K562 (cell line): Measurements from ENCODE around the gene WWOX. TPM values are rescaled to one million over a fixed set of nuclear protein-coding genes. Genes with fewer than 3 reads are reported as not detected.

Experiments used
- ATAC-seq: fragments of 200-7000 bp; cut with Tn5 transposase; 3 replicates; pipeline ENCODE4 v1.9.1; 2020; ENCODE audit warnings: moderate library complexity
- BruUV-seq: library from RNA; stranded (reverse); fragments of 400-500 nt; replicated peaks from 2 replicates; lab custom pipeline; 2021; lab: Mats Ljungman, UMichigan
- CTCF ChIA-PET: fragments of 300-600 bp; formaldehyde crosslinking; extraction: SDS; loops from one replicate; lab custom pipeline; 2021; ENCODE audit warnings: low intra/inter-chr PET ratio; lab: Yijun Ruan, JAX
- POLR2A ChIA-PET: fragments of 300-600, 350-650 bp; sonication (Branson Sonifier 250); formaldehyde crosslinking; extraction: SDS; loops from one replicate; lab custom pipeline; 2021; ENCODE audit warnings: antibody characterized with exemption, inconsistent platforms; lab: Yijun Ruan, JAX
- DNase-seq, 4 experiments: peaks; one replicate each; pipeline versions ENCODE4 v3.0.0 to v3.0.0-alpha.2; 2011 to 2018; ENCODE audit warnings: low spot score in 3 of 4, mixed read lengths in 3 of 4; ENCODE audit errors: extremely low read depth in 1 of 4
- FAIRE-seq: peaks from 2 replicates; lab custom pipeline; 2011; peaks lifted over from hg19 to GRCh38; lab: Jason Lieb, UNC
- H2AFZ ChIP-seq: 2 replicates; pipeline ENCODE4 v1.6.0; 2011; ENCODE audit warnings: low read depth, low read length, control low read depth, inconsistent platforms
- H3K27ac ChIP-seq: fragments of 200-600 bp; 3 replicates; pipeline ENCODE4 v1.8.0; 2011; ENCODE audit warnings: low read depth, mild to moderate bottlenecking, control low read depth, inconsistent platforms, low read length, moderate library complexity, mixed read lengths; ENCODE audit errors: extremely low read depth
- H3K27me3 ChIP-seq, 2 experiments: fragments of 300-600 bp in 1 of 2; 2 replicates in 1 of 2; 3 replicates in 1 of 2; pipeline versions ENCODE4 v1.6.0 to v1.8.0; 2011; ENCODE audit warnings: inconsistent platforms in 2 of 2, low read length in 2 of 2, mild to moderate bottlenecking in 1 of 2, mixed read lengths in 1 of 2, moderate library complexity in 1 of 2; ENCODE audit not compliant: control insufficient read depth in 2 of 2, insufficient read depth in 2 of 2
- H3K36me3 ChIP-seq: fragments of 300-600 bp; 3 replicates; pipeline ENCODE4 v1.8.0; 2011; ENCODE audit warnings: mild to moderate bottlenecking, low read length, inconsistent platforms; ENCODE audit not compliant: control insufficient read depth, insufficient read depth
- H3K4me1 ChIP-seq, 2 experiments: fragments of 200-600 bp in 1 of 2; replicated peaks in 1 of 2; 2 replicates in 1 of 2; 3 replicates in 1 of 2; pipeline versions ENCODE4 v1.5.1 to v1.8.0; 2011; ENCODE audit warnings: inconsistent platforms in 2 of 2, low read length in 2 of 2, mild to moderate bottlenecking in 1 of 2, mixed read lengths in 1 of 2, moderate library complexity in 1 of 2; ENCODE audit not compliant: control insufficient read depth in 2 of 2, insufficient read depth in 2 of 2
- H3K4me2 ChIP-seq: 2 replicates; pipeline ENCODE4 v1.6.1; 2011; ENCODE audit warnings: low read length, control low read depth, inconsistent platforms, mixed read lengths; ENCODE audit not compliant: insufficient read depth
- H3K4me3 ChIP-seq: fragments of 200-600 bp; sonication (generic), shearing (Covaris generic); 2 replicates; pipeline ENCODE4 v1.5.1; 2016; ENCODE audit warnings: control low read depth, inconsistent platforms
- H3K79me2 ChIP-seq: fragments of 200-600 bp; 3 replicates; pipeline ENCODE4 v1.8.0; 2011; ENCODE audit warnings: low read length, inconsistent platforms; ENCODE audit not compliant: control insufficient read depth, insufficient read depth
- H3K9ac ChIP-seq, 2 experiments: 2 replicates each; pipeline versions ENCODE4 v1.6.0 to v1.6.1; 2011; ENCODE audit warnings: low read depth in 2 of 2, low read length in 2 of 2, control low read depth in 1 of 2, inconsistent platforms in 1 of 2, mild to moderate bottlenecking in 1 of 2, mixed read lengths in 1 of 2; ENCODE audit not compliant: insufficient read depth in 1 of 2
- H3K9me1 ChIP-seq: one replicate; pipeline ENCODE4 v1.6.0; 2011; ENCODE audit warnings: inconsistent platforms, mild to moderate bottlenecking, low read length, moderate library complexity; ENCODE audit not compliant: control insufficient read depth, insufficient read depth
- H3K9me3 ChIP-seq: replicated peaks from 2 replicates; pipeline ENCODE4 v1.5.1; 2011; ENCODE audit warnings: low read depth, low read length, inconsistent platforms; ENCODE audit not compliant: control insufficient read depth, insufficient read depth
- H4K20me1 ChIP-seq: replicated peaks from 2 replicates; pipeline ENCODE4 v1.6.1; 2011; ENCODE audit warnings: low read length, inconsistent platforms, mixed read lengths; ENCODE audit not compliant: control insufficient read depth, insufficient read depth
- ADNP ChIP-seq: fragments of 200-800 bp; sonication (Bioruptor generic); IDR thresholded peaks from 2 replicates; pipeline ENCODE4 v1.6.1; 2016; ENCODE audit warnings: missing genetic modification characterization, missing compliant biosample characterization
- EP300 ChIP-seq: IDR thresholded peaks from 2 replicates; pipeline ENCODE4 v1.6.1; 2012; ENCODE audit warnings: low read length, improper control_type of control experiment
- SIN3B ChIP-seq: fragments of 450-650 bp; IDR thresholded peaks from 2 replicates; pipeline ENCODE4 v1.6.1; 2017; ENCODE audit warnings: low read depth, mild to moderate bottlenecking, moderate library complexity
- SMARCE1 ChIP-seq: fragments of 450-650 bp; IDR thresholded peaks from 2 replicates; pipeline ENCODE4 v1.7.1; 2016; ENCODE audit warnings: mild to moderate bottlenecking
- ZBED1 ChIP-seq: IDR thresholded peaks from 2 replicates; pipeline ENCODE4 v1.6.1; 2014
- ZKSCAN1 ChIP-seq: fragments of 150-350 bp; IDR thresholded peaks from 2 replicates; pipeline ENCODE4 v1.6.1; 2016; ENCODE audit warnings: low read depth, low read length
- ZNF3 ChIP-seq: fragments of 250-450 bp; sonication (Bioruptor Pico); IDR thresholded peaks from 2 replicates; pipeline ENCODE4 v1.5.0; 2021; ENCODE audit warnings: mild to moderate bottlenecking, moderate library complexity
- WGBS: fragments of 100-300 bp; shearing (Covaris generic); methylation state at CpG from one replicate; pipeline ENCODE4 v1.1.6; 2016; ENCODE audit warnings: low coverage, mixed read lengths; ENCODE audit not compliant: insufficient coverage; ENCODE audit errors: missing lambda C conversion rate; 5-methylcytosine and 5-hydroxymethylcytosine counted together
- in situ Hi-C: fragments of 300-500 bp; cut with MboI; formaldehyde crosslinking; loops from 4 replicates; pipeline ENCODE4 v1.15.0; 2018; ENCODE audit warnings: inconsistent platforms, mixed read lengths
- intact Hi-C: fragments of 100-400 bp; cut with micrococcal nuclease; formaldehyde crosslinking; loops from 2 replicates; pipeline ENCODE4 v1.14.2; 2022
- polyA plus RNA-seq, 8 experiments: library from polyadenylated mRNA; depleted of rRNA in 4 of 8; stranded (reverse) in 5 of 8; unstranded in 3 of 8; fragments of >200 nt; fragmentation: Nextera tagmentation in 2 of 8; fragmentation: Illumina TruSeq in 1 of 8; extraction: Ambion mirVana in 2 of 8; extraction: Trizol in 1 of 8; gene quantifications; 2 replicates each; pipeline versions ENCODE4 v1.2.1 to v1.2.3, GENCODE V29; 2011 to 2014; ENCODE audit warnings: inconsistent platforms in 1 of 8, missing spikeins in 1 of 8
- total RNA-seq, 7 experiments: library from RNA; depleted of rRNA in 6 of 7; stranded (reverse); fragments of >200 nt in 6 of 7; fragmentation: Illumina TruSeq in 2 of 7; extraction: Trizol in 2 of 7; gene quantifications; 2 replicates each; pipeline versions ENCODE4 v1.2.1 to v1.2.3, GENCODE V29; 2011 to 2021; ENCODE audit warnings: low replicate concordance in 1 of 7
- TF ChIP-seq, protein P1 (sequence below): fragments of 250-450 bp; sonication (Bioruptor Pico); IDR thresholded peaks from 2 replicates; pipeline ENCODE4 v1.4.0; 2020; ENCODE audit warnings: mild to moderate bottlenecking, moderate library complexity
- TF ChIP-seq, protein P2 (sequence below): fragments of 450-650 bp; IDR thresholded peaks from 2 replicates; pipeline ENCODE4 v1.6.1; 2016; ENCODE audit warnings: mild to moderate bottlenecking, moderate library complexity
- TF ChIP-seq, protein P3 (sequence below), 2 experiments: fragments of 450-650 bp in 1 of 2; sonication (generic) in 1 of 2; formaldehyde crosslinking in 1 of 2; IDR thresholded peaks in 1 of 2; conservative IDR thresholded peaks in 1 of 2; 2 replicates each; pipeline versions ENCODE4 v1.6.1 to v1.8.1; 2016 to 2023; ENCODE audit warnings: mild to moderate bottlenecking in 2 of 2, moderate library complexity in 2 of 2, inconsistent platforms in 1 of 2, missing genetic modification reagents in 1 of 2

WWOX gene
- total and polyA plus RNA-seq, 9 of the 15 experiments (the other 6 are each of a cell fraction or from before 2014, with no cell fraction given) = 1.6 to 22.7 (median 8.1) TPM

DNA sequence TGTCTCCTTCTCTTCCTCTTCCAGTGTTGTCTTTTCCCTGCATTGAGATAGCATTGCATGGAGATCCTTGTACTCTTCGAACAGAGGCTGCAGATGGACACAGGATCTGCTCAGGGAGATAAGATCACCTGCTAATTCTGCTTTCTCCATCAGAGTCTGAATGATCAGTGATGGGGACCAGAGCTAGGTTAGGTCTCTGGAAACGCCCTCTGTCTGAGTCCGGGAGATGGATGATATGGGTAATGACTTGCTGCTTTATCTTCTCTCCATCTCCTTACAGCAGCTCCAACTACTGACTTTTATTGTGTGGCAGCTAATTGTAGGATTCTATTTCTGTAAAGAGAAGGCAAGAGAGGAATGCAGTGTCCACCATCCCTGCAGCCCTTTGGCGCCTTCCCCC is 435.6 kb downstream of the WWOX start:
- no peaks in the 10 kb centered on the region for H3K36me3 ChIP-seq
- H3K9me1 ChIP-seq = no peaks in the 10 kb centered on the region
- ChIA-PET POLR2A (no interaction called here), CTCF (no interaction called here)
- H3K4me1 ChIP-seq = no peaks in the 10 kb centered on the region
- FAIRE-seq (no peak), DNase-seq (no peak), ATAC-seq (no peak)
- BruUV-seq = no TSS peak
- H3K27ac ChIP-seq = no peak overlapping the region
- no peak overlapping the region for H2AFZ ChIP-seq
- no peaks in the 10 kb centered on the region for H3K9me3 ChIP-seq
- 0 out of 2 replicates have a peak, but pooled peaks cover 2% of the 10 kb centered on the region for H4K20me1 ChIP-seq
- H3K4me2 ChIP-seq = no peak overlapping the region
- H3K27me3 ChIP-seq = peaks cover 10 to 12% of the 10 kb centered on the region in 2 experiments; a peak in 3 of 5 replicates
- H3K4me3 ChIP-seq = no peak overlapping the region
- WGBS = 0% methylated on average over 4 of the region's 4 CpGs
- intact Hi-C loops = no loop called here
- TF ChIP-seq, protein P1, sequence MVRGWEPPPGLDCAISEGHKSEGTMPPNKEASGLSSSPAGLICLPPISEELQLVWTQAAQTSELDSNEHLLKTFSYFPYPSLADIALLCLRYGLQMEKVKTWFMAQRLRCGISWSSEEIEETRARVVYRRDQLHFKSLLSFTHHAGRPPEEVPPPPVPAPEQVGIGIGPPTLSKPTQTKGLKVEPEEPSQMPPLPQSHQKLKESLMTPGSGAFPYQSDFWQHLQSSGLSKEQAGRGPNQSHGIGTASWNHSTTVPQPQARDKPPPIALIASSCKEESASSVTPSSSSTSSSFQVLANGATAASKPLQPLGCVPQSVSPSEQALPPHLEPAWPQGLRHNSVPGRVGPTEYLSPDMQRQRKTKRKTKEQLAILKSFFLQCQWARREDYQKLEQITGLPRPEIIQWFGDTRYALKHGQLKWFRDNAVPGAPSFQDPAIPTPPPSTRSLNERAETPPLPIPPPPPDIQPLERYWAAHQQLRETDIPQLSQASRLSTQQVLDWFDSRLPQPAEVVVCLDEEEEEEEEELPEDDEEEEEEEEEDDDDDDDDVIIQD (CRISPR knock-in tag) = no peak
- TF ChIP-seq, protein P2, sequence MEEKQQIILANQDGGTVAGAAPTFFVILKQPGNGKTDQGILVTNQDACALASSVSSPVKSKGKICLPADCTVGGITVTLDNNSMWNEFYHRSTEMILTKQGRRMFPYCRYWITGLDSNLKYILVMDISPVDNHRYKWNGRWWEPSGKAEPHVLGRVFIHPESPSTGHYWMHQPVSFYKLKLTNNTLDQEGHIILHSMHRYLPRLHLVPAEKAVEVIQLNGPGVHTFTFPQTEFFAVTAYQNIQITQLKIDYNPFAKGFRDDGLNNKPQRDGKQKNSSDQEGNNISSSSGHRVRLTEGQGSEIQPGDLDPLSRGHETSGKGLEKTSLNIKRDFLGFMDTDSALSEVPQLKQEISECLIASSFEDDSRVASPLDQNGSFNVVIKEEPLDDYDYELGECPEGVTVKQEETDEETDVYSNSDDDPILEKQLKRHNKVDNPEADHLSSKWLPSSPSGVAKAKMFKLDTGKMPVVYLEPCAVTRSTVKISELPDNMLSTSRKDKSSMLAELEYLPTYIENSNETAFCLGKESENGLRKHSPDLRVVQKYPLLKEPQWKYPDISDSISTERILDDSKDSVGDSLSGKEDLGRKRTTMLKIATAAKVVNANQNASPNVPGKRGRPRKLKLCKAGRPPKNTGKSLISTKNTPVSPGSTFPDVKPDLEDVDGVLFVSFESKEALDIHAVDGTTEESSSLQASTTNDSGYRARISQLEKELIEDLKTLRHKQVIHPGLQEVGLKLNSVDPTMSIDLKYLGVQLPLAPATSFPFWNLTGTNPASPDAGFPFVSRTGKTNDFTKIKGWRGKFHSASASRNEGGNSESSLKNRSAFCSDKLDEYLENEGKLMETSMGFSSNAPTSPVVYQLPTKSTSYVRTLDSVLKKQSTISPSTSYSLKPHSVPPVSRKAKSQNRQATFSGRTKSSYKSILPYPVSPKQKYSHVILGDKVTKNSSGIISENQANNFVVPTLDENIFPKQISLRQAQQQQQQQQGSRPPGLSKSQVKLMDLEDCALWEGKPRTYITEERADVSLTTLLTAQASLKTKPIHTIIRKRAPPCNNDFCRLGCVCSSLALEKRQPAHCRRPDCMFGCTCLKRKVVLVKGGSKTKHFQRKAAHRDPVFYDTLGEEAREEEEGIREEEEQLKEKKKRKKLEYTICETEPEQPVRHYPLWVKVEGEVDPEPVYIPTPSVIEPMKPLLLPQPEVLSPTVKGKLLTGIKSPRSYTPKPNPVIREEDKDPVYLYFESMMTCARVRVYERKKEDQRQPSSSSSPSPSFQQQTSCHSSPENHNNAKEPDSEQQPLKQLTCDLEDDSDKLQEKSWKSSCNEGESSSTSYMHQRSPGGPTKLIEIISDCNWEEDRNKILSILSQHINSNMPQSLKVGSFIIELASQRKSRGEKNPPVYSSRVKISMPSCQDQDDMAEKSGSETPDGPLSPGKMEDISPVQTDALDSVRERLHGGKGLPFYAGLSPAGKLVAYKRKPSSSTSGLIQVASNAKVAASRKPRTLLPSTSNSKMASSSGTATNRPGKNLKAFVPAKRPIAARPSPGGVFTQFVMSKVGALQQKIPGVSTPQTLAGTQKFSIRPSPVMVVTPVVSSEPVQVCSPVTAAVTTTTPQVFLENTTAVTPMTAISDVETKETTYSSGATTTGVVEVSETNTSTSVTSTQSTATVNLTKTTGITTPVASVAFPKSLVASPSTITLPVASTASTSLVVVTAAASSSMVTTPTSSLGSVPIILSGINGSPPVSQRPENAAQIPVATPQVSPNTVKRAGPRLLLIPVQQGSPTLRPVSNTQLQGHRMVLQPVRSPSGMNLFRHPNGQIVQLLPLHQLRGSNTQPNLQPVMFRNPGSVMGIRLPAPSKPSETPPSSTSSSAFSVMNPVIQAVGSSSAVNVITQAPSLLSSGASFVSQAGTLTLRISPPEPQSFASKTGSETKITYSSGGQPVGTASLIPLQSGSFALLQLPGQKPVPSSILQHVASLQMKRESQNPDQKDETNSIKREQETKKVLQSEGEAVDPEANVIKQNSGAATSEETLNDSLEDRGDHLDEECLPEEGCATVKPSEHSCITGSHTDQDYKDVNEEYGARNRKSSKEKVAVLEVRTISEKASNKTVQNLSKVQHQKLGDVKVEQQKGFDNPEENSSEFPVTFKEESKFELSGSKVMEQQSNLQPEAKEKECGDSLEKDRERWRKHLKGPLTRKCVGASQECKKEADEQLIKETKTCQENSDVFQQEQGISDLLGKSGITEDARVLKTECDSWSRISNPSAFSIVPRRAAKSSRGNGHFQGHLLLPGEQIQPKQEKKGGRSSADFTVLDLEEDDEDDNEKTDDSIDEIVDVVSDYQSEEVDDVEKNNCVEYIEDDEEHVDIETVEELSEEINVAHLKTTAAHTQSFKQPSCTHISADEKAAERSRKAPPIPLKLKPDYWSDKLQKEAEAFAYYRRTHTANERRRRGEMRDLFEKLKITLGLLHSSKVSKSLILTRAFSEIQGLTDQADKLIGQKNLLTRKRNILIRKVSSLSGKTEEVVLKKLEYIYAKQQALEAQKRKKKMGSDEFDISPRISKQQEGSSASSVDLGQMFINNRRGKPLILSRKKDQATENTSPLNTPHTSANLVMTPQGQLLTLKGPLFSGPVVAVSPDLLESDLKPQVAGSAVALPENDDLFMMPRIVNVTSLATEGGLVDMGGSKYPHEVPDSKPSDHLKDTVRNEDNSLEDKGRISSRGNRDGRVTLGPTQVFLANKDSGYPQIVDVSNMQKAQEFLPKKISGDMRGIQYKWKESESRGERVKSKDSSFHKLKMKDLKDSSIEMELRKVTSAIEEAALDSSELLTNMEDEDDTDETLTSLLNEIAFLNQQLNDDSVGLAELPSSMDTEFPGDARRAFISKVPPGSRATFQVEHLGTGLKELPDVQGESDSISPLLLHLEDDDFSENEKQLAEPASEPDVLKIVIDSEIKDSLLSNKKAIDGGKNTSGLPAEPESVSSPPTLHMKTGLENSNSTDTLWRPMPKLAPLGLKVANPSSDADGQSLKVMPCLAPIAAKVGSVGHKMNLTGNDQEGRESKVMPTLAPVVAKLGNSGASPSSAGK = no peak
- TF ChIP-seq ZNF3 (CRISPR knock-in tag) = no peak
- TF ChIP-seq, protein P3, sequence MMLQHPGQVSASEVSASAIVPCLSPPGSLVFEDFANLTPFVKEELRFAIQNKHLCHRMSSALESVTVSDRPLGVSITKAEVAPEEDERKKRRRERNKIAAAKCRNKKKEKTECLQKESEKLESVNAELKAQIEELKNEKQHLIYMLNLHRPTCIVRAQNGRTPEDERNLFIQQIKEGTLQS (IDR thresholded peaks at IDR 0.05) = no peak
- TF ChIP-seq, protein P3 (CRISPR knock-in tag; conservative IDR thresholded peaks at IDR 0.05) = no peak
- TF ChIP-seq EP300 = no peak
- no peak for TF ChIP-seq SIN3B
- TF ChIP-seq ZBED1 = no peak
- no peak for TF ChIP-seq SMARCE1
- no peak for TF ChIP-seq ADNP
- no peak for TF ChIP-seq ZKSCAN1
- in situ Hi-C loops = no loop called here
- no peaks in the 10 kb centered on the region for H3K79me2 ChIP-seq
- H3K9ac ChIP-seq = no peak overlapping the region
